HFFc6 (cell line): Measurements from ENCODE around the gene GLTP. TPM values are rescaled to one million over a fixed set of nuclear protein-coding genes. Genes with fewer than 3 reads are reported as not detected.
"Not testable (repeated sequence)": the region's sequence is repeated elsewhere in the genome, so short reads cannot be mapped to it uniquely, and the experiment has no call there.

Source experiments
- DNase-seq: peaks from one replicate; pipeline ENCODE4 v3.0.0-alpha.2; 2018
- H3K27ac Mint-ChIP-seq: 2 replicates; pipeline ENCODE4 v1.8.0; 2020; ENCODE audit warnings: mild to moderate bottlenecking, mixed read lengths
- H3K27me3 Mint-ChIP-seq: 2 replicates; pipeline ENCODE4 v1.8.0; 2021; ENCODE audit warnings: mild to moderate bottlenecking, moderate library complexity, mixed read lengths; ENCODE audit not compliant: insufficient read depth
- H3K36me3 Mint-ChIP-seq: 2 replicates; pipeline ENCODE4 v1.8.0; 2021; ENCODE audit warnings: low read depth, mixed read lengths
- H3K4me1 Mint-ChIP-seq: 2 replicates; pipeline ENCODE4 v1.8.0; 2020; ENCODE audit warnings: low read depth, mixed read lengths
- H3K4me3 Mint-ChIP-seq: 2 replicates; pipeline ENCODE4 v1.8.0; 2020; ENCODE audit warnings: mild to moderate bottlenecking, moderate library complexity, mixed read lengths
- H3K9me3 Mint-ChIP-seq: 2 replicates; pipeline ENCODE4 v1.8.0; 2020; ENCODE audit warnings: mild to moderate bottlenecking, mixed read lengths
- total RNA-seq, 6 experiments: library from RNA; stranded (reverse); fragmentation: NEBNext Ultra II Directional; extraction: Animal tissue kit (Norgen Biotek cat#: 25700); gene quantifications; 2 replicates in 1 of 6; 3 replicates in 5 of 6; pipeline ENCODE4 v1.2.3, GENCODE V29; 2021
- TF ChIP-seq, protein P1 (sequence below): fragments of 200-600 bp; sonication (generic); IDR thresholded peaks from 2 replicates; pipeline ENCODE4 v1.5.0; 2021; ENCODE audit warnings: antibody characterized with exemption, mild to moderate bottlenecking

GLTP gene
- total RNA-seq, 6 experiments from 2014 or later, result 77.4 to 87.9 (median 82.0) TPM

DNA sequence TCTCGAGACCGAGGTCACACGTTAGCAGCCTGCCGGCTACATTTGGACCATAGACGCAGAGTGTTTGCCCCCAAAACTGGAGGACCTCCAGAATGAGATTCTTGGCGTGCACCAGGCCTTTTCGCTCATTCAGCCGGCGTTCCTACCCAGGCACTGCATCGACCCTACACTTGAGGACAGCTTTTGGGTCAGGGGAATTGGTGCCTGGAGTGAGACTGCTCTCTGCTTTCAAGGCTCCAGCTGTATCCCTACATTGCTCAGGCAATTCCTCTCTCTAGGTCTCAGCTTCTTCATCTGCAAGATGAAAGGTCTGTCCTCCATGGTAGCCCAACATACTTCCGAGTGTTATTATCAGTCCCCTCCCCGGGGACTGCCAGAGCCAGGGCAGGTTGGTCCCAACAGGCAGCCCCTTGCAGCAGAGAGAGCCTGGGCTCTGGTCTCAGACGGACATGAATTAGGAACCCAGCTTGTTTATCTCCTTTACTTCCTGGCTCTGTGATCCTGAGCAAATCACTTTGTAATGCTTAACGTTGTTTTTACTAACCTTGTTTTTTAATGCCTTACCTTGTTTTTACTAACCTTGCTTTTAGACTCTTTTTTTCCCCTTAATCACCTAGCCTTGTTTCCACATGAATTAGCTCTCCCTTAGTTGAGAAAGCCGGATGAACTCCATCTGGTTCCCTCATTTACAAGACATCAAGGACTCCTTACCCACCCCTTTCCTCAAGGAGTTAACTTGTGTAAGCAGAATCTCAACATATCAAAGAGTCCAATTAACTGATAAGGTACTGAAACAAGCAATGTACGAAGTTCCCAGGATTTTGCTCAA, 20.6 kb upstream of the GLTP start:
- TF ChIP-seq, protein P1, sequence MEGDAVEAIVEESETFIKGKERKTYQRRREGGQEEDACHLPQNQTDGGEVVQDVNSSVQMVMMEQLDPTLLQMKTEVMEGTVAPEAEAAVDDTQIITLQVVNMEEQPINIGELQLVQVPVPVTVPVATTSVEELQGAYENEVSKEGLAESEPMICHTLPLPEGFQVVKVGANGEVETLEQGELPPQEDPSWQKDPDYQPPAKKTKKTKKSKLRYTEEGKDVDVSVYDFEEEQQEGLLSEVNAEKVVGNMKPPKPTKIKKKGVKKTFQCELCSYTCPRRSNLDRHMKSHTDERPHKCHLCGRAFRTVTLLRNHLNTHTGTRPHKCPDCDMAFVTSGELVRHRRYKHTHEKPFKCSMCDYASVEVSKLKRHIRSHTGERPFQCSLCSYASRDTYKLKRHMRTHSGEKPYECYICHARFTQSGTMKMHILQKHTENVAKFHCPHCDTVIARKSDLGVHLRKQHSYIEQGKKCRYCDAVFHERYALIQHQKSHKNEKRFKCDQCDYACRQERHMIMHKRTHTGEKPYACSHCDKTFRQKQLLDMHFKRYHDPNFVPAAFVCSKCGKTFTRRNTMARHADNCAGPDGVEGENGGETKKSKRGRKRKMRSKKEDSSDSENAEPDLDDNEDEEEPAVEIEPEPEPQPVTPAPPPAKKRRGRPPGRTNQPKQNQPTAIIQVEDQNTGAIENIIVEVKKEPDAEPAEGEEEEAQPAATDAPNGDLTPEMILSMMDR, result no peak
- no peaks in the 10 kb centered on the region for H3K27me3 Mint-ChIP-seq
- peaks cover 29% of the 10 kb centered on the region for H3K4me1 Mint-ChIP-seq
- peak overlapping the region; percentile 90 for H3K4me3 Mint-ChIP-seq
- peak overlapping the region; percentile 95 for H3K27ac Mint-ChIP-seq
- peaks cover 16% of the 10 kb centered on the region for H3K36me3 Mint-ChIP-seq
- H3K9me3 Mint-ChIP-seq, result no peaks in the 10 kb centered on the region
- DNase-seq, result no peak

DNA sequence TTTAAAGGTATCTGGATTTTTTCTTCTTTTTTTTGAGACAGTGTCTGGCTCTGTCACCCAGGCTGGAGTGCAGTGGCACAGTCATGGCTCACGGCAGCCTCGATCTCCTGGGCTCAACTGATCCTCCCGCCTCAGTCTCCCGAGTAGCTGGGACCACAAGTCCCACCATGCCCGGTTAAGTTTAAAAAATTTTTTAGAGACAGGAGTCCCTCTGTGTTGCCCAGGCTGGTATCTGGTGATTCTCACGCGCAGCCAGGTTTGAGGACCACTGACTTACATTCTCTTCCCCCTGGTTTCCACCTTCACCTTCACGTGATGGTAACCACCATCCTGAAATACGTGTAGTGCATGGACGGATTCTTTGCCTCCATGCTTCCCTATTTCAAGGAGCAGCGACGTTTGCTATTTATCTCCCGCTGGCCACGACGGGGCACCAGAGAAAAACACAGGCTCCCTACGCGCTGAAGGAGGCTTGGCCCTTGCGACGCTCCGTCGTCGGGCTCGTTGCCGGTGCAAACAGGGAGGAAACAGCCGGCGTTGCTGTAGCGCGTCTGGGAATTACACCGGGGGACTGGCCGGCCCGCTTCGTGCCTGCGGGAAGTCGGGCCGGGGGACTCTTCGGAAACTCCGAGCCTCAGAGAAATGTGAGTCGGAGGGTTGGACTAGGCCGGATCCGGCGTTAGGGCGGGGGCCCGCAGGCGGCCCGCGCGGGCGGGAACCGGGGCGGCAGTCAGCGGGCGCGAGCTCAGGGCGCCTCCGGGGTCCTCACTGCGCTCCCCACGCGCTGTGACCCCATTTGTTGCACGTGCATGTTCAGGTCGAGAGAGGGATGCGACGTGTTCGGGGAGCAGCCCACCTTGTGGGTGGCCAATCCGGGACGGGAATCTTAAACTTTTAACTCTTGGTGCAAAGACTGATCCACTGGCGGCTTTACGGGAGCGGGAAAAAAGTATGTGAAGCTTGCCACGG, 19.7 kb upstream of the GLTP start, which contains the start of gene TCHP:
TSS of gene TCHP (plus strand) at position 492 of the 969 bp plus-strand sequence. CDS start 2,753 bp downstream, outside the sequence.
- peak within 1 kb of the TSS; percentile 90 for H3K4me3 Mint-ChIP-seq

DNA sequence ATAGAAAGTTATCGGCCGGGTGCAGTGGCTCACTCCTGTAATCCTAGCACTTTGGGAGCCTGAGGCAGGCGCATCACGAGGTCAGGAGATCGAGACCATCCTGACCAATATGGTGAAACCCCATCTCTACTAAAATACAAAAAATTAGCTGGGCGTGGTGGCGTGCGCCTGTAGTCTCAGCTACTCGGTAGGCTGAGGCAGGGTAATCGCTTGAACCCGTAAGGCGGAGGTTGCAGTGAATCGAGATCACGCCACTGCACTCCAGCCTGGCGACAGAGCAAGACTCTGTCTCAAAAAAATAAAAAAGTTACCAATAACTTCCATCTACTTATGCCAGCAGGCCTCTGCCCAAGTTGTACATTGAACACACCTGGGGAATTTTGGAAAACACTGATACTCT, 19.0 kb upstream of the GLTP start:
- DNase-seq, H3K27me3 Mint-ChIP-seq, H3K36me3 Mint-ChIP-seq, H3K9me3 Mint-ChIP-seq: not testable (repeated sequence)
- Mint-ChIP-seq H3K27ac (peak overlapping the region; percentile 95), H3K4me3 (peak overlapping the region; percentile 90), H3K4me1 (peaks cover 29% of the 10 kb centered on the region)

More for the DNA sequence above, 19.7 kb upstream of the GLTP start, which contains the start of gene TCHP:
- Mint-ChIP-seq H3K27me3 (no peaks in the 10 kb centered on the region), H3K9me3 (no peaks in the 10 kb centered on the region), H3K36me3 (peaks cover 10% of the 10 kb centered on the region), H3K27ac (peak within 1 kb of the TSS; percentile 95), H3K4me1 (peaks cover 29% of the 10 kb centered on the region)
- TF ChIP-seq, protein P1, result peak; percentile 56
- DNase-seq, result peak; percentile 82

DNA sequence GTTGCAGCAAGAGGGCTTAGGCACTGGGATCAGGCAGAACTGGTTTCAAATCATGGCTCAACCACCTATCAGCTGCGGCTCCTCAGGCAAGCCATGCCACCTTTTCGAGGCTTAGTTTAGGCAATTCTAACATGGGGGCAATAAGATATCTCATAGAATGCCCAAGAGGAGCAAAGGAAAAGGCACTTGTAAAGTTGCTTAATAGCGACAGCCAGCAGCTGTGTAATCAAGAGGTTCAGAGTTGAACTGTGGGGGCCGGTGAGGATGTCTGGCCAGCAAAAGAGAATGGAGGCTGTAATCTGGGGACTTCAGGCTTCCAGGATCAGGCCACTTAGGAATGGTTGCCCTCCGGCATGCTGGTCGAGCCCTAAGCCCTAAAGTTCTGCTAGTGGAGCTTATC, 16.7 kb upstream of the GLTP start:
- TF ChIP-seq, protein P1, result no peak
- Mint-ChIP-seq H3K9me3 (no peaks in the 10 kb centered on the region), H3K36me3 (no peaks in the 10 kb centered on the region), H3K27me3 (no peaks in the 10 kb centered on the region; the same call in 1 of the 2 replicates), H3K4me1 (peaks cover 26% of the 10 kb centered on the region), H3K27ac (no peak overlapping the region), H3K4me3 (no peak overlapping the region)
- no peak for DNase-seq

DNA sequence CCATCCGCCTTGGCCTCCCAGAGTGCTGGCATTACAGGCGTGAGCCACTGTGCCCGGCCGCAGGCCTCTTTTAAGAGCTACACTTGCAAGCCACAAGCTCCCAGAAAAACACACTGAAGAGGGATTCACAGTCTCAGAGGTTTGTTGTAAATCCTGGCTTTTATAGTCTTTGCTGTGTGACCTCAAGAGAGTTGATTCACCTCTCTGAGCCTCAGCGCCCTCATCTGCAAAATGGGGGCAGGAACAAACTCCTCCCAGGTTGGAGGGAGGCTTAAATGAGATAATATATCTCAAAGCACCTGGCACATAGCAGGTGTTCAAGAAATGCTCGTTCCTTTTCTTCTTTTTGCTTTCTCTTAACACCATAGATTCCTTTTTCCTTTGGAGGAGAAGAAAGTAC, 15.8 kb upstream of the GLTP start:
- no peaks in the 10 kb centered on the region for H3K36me3 Mint-ChIP-seq
- H3K27me3 Mint-ChIP-seq, result no peaks in the 10 kb centered on the region; the same call in 1 of the 2 replicates
- no peak overlapping the region for H3K27ac Mint-ChIP-seq
- no peak overlapping the region for H3K4me3 Mint-ChIP-seq
- H3K4me1 Mint-ChIP-seq, result peaks cover 18% of the 10 kb centered on the region
- DNase-seq, result no peak
- TF ChIP-seq, protein P1, result no peak
- H3K9me3 Mint-ChIP-seq, result no peaks in the 10 kb centered on the region
